HG02884 (cell line): ENCODE data around the gene KLF16.
"Not testable (repeated sequence)": the region's sequence is repeated elsewhere in the genome, so short reads cannot be mapped to it uniquely, and the experiment has no call there.

Experiments used
- ATAC-seq: cut with Tn5 transposase; IDR thresholded peaks from one replicate; pipeline ENCODE4 v1.9.1; 2021; ENCODE audit warnings: mild to moderate bottlenecking, moderate library complexity; ENCODE audit not compliant: unreplicated experiment

The KLF16 gene

DNA sequence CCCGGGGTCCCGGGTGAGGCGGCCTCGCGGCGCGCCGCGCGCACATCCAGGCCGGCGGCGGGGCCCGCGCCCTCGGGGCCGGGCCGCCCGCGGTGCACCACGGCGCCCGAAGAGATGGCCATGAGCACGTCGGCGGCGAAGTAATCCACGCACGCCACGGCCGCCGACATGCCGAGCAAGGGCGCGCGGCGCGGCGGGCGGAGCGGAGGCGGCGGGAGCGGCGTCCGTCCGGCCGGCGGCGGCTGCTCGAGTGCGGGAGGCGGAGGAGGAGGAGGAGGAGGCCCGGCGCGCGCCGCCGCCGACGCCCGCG is at the start of gene KLF16:
KLF16 (minus strand) TSS at position 252 of the 310 bp plus-strand sequence; CDS start at position 170, 82 bp downstream.
- no peak for ATAC-seq

DNA sequence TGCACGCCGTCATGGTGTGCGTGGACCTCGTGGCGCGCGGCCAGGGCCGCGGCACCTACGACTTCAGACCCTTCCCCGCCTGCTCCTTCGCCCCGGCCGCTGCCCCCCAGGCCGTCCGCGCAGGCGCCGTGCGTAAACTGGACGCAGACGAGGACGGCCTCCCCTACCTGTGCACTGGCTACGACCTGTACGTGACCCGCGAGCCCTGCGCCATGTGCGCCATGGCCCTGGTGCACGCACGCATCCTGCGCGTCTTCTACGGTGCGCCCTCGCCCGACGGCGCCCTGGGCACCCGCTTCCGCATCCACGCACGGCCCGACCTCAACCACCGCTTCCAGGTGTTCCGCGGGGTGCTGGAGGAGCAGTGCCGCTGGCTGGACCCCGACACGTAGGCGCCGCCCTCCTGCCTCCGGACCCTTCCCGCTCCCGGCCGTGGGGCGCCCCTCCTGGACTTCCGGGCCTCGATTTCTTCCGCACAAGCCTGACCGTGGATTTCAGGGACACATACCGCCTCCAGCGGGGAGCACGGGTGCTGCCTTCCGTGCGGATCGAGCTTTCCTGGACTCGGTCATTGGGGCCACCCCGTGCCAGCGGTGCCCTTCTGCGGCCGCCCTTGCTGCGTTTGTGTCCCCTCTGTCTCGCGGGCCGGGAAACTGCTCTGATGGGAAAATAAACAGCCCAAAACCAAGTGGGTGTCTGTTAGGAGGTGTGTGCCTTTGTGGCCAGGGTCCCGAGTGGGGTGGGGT is 49.6 kb upstream of the KLF16 start:
- no peak for ATAC-seq

GRCh38 chr19:1911995-1912394 is 48.6 kb upstream of the KLF16 start:
- ATAC-seq = no peak

DNA sequence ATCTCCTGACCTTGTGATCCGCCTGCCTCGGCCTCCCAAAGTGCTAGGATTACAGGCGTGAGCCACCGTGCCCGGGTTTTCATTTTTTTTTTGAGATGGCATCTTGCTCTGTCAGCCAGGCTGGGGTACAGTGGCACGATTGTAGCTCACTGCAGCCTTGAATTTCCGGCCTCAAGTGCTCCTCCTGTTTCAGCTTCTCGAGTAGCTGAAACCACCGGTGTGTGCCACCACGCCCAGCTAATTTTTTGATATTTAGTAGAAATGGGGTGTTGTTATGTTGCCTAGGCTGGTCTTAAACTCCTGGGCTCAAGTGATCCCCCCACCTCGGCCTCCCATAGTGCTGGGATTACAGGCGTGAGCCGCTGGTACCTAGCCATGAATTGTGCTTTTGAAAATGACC is 47.7 kb upstream of the KLF16 start:
- no peak for ATAC-seq

GRCh38 chr19:1910177-1910576 is 46.8 kb upstream of the KLF16 start:
- ATAC-seq = no peak

- no peak for ATAC-seq
Measured at GRCh38 chr19:1909761-1910080, 46.3 kb upstream of the KLF16 start.

GRCh38 chr19:1908364-1908678 is 44.9 kb upstream of the KLF16 start:
- no peak for ATAC-seq

DNA sequence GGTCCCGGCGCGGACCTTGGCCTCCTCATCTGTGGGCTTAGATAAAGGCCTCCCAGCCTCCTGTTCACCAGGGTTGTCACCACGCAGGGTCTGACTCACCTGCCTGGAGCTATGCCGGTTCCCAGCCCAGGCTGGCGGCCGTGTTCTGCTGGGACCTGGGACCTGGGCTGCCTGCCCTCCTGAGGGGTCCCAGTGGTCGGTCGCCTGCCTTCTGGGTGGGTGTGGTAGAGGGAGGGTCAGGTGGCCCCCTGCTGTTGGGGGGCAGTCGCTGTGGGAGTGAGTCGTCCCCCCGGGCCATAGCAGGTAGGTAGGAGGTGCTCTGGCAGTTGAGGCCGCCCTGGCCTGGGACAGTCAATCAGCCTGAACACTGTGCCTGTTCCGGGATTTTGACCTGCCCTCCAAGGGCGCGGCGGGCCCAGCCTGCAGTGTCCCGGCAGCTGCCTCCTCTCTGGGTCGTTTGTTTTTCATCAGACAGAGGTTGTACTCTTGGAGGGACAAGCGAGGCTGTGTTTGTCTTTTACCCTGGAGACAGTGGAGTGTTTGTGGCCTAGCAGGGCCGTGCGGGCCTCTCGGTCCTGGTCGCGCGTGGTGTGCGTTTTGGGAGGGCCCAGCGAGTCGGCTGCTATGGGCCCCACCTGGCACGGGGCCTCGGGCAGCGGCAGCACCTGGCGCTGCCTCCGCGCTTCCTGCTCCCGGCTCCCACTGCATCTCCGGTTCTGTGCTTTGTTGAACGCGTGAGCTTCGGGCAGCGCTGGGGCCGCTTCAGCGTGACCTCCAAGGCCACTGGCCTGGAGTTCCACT is 44.4 kb upstream of the KLF16 start:
- no peak for ATAC-seq

DNA sequence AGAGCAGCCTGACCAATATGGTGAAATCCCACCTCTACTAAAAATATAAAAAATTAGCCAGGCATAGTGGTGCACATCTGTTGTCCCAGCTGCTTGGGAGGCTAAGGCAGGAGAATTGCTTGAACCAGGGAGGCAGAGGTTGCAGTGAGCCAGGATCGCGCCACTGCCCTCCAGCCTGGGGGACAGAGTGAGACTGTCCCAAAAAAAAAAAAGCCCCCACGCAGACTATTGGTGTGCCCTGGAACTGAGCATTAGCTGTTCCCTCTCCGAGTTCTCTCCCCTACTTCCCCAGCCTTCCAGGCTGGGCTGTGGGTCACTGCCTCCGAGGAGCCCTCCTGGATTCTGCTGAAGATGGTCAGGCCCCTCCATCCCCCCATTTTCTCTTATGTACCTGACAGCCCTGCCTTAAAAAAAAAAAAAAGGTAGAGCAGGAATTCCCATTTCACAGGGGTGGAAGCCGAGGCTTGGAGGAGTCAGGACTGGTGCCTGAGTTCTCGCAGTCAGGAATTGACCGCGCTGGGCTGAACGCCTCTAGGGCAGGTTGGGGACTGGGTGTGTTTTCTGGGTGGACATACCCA is 43.7 kb upstream of the KLF16 start:
- no peak for ATAC-seq

DNA sequence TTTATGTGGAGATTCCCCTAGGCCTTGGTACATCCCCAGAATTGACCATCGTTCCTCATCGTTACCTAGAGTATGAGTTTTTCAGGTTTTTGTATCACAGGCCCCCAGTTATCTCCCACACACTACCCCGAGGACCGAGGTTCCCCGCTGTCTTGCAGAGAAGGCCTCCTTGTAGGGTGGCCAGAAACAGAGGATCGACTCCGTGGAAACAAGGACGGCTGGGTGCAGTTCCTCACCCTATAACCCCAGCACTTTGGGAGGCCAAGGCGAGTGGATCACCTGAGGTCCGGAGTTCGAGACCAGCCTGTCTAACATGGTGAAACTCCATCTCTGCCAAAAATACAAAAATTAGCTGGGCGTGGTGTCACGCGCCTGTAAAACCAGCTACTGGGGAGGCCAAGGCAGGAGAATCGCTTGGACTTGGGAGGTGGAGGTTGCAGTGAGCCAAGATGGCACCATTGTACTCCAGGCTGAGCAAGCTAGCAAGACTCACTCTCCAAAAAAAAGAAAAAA is 42.5 kb upstream of the KLF16 start:
- no peak for ATAC-seq

DNA sequence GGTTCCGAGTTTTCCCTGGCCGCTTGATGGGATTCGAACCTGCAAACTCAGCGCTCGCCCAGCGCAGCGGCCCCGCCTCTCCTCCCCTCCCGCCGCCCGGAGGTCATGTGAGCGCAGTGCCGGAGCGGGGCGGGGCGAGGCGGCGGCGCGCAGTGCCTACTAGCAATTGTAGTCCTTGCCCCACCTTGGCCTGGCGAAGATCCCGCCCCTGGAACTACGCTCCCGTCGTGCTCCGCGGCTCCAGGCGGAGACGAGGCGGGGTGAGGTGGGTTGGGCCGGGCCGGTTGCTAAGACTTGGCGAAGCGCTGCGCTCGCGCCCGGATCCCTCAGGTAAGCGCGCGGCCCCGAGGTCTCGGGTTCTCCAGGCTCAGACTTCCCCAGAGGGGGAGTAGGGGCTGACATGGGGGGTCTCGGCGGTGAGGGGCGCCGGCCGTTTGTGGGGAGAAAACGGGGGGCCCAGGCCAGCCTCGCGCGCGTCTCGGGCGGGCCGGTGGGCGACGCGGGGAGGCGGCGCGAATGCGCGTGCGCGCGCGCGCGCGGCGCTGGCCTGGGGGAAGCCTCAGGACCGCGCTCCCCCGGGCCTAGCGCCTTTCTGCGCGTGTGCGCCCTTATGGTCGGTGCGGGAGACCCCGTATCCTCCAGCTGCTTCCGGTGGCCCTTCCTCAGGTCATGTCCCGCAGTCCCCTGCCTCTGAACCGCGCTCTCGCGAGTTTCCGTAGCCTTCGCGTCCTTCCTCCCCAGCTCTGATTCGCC is 41.9 kb upstream of the KLF16 start, which contains the start of the genes ADAT3 and SCAMP4:
ADAT3 (plus strand) TSS at position 290 of the 753 bp plus-strand sequence. CDS start 6,649 bp downstream, outside the sequence.
SCAMP4 (plus strand) TSS at position 290 of the 753 bp plus-strand sequence. CDS start 9,621 bp downstream, outside the sequence.
- ATAC-seq = peak; percentile 75

GRCh38 chr19:1904860-1905109 is 41.4 kb upstream of the KLF16 start:
- ATAC-seq = no peak

DNA sequence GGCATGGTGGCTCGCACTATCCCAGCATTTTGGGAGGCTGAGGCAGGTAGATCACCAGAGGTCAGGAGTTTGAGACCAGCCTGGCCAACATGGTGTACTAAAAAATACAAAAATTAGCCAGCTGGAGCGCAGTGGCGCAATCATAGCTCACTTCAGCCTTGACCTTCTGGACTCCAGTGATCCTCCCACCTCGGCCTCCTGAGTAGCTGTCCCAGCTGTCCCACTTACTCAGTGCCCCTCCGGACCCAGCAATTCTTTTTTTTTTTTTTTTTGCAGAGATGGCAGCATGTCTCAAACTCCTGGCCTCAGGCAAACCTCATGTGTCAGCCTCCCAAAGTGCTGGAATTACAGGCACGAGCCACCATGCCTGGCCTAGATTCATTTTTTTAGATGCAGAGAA is 39.5 kb upstream of the KLF16 start:
- ATAC-seq = no peak

GRCh38 chr19:1901940-1902404 is 38.6 kb upstream of the KLF16 start:
- ATAC-seq = no peak

- ATAC-seq = no peak
Measured at GRCh38 chr19:1896508-1896907, 33.1 kb upstream of the KLF16 start.

DNA sequence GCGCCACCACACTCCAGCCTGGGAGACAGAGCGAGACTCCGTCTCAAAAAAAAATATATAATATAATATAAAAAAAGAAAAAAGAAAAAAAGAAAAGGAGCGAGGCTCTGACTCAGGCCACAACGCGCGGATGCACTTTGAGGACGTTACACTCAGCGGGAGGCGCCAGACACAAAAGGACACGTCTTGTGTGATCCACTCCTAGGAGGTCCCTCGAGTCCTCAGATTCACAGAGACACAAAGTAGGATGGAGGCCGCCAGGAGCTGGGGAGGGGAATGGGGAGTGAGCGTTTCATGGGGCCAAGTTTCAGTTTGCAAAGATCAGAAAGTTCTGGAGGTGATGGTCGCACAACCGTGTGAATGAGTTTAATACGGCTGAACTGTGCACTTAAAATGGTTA is 30.4 kb upstream of the KLF16 start:
- no peak for ATAC-seq

DNA sequence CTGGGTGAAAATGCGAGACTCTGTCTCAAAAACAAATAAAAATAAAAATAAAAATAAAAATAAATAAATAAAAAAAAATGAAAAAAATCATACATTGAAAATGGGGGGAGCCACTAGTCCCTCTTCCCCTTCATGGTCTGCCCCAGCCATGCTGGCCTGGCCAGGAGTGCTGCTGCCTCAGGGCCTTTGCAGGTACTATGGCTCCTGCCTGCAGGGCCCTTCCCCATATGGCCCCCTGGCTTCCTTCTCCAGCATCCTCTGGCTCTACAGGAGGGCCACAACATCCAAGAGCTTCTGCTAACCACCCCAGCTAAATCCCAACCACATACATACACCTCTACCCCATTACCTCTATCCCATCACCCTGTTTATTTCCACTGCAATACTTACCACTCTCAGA is 26.5 kb upstream of the KLF16 start:
- no peak for ATAC-seq

DNA sequence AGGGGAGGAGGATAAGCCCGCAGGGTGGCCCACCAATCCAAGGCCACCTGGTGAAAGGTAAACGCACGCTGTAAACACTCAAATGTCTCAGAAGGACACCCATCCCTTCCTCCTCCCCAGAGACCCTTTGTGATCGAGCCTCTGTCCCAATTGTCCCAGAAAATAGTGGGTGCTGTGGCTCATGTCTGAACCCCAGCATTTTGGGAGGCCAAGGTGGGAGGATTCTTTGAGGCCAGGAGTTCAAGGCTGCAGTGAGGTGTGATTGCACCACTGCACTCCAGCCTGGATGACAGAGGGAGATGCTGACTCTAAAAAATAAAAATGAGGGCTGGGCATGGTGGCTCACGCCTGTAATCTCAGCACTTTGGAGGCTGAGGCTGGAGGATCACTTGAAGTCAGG is 25.0 kb upstream of the KLF16 start:
- ATAC-seq = no peak

- ATAC-seq = not testable (repeated sequence)
Measured at GRCh38 chr19:1886360-1886759, 23.0 kb upstream of the KLF16 start.

GRCh38 chr19:1885398-1886119 is 22.2 kb upstream of the KLF16 start, which contains the start of gene ABHD17A:
ABHD17A (minus strand) TSS chr19:1885496; CDS start chr19:1881566, 3,930 bp downstream.
- ATAC-seq = not testable (repeated sequence)
